Gastroesophageal sphincter (tissue), 3 donors: ENCODE measurements around the gene STUM.

Experiments used
- CTCF ChIP-seq, 4 experiments: fragments of 200-600 bp in 2 of 4; fragments of 450-650 bp in 2 of 4; sonication (generic) in 1 of 4; IDR thresholded peaks; one replicate each; pipeline ENCODE4 v1.5.1; 2017 to 2019; ENCODE audit warnings: antibody characterized with exemption in 4 of 4, mild to moderate bottlenecking in 2 of 4, moderate library complexity in 2 of 4
- EP300 ChIP-seq: sonication (generic); formaldehyde crosslinking; IDR thresholded peaks from one replicate; pipeline ENCODE4 v1.6.1; 2017; ENCODE audit warnings: antibody characterized with exemption, mild to moderate bottlenecking

- TF ChIP-seq EP300 (no peak), CTCF (IDR thresholded peaks at IDR 0.05) (peak in 1 of 4 experiments; percentile 35)
Observed at GRCh38 chr1:226549937-226550671, 1.5 kb downstream of the STUM start.
